Naive B cell (primary cell): Measurements from ENCODE around the gene ZNF641. TPM values are rescaled to one million over a fixed set of nuclear protein-coding genes. Genes with fewer than 3 reads are reported as not detected.
A peak's percentile ranks its signal among the peaks of the same experiment; 100 is the strongest.

Experiments
- ATAC-seq, 2 donors: fragments of 150-1000 bp; cut with Tn5 transposase; 2 replicates each; pipeline ENCODE4 v1.10.0; 2021; ENCODE audit warnings: low read depth in 2 of 2, mild to moderate bottlenecking in 2 of 2, moderate library complexity in 2 of 2
- DNase-seq: peaks from one replicate; pipeline ENCODE4 v3.0.0; 2022
- H3K27ac Mint-ChIP-seq, 6 donors: one replicate each; pipeline ENCODE4 v1.8.0; 2020 to 2022; ENCODE audit warnings: mild to moderate bottlenecking in 6 of 6, mixed read lengths in 6 of 6, moderate library complexity in 5 of 6, inconsistent platforms in 2 of 6
- H3K27me3 Mint-ChIP-seq, 3 donors: one replicate each; pipeline ENCODE4 v1.8.0; 2021 to 2022; ENCODE audit warnings: mixed read lengths in 3 of 3, mild to moderate bottlenecking in 1 of 3
- H3K36me3 Mint-ChIP-seq, 2 donors: one replicate each; pipeline ENCODE4 v1.8.0; 2020 to 2022; ENCODE audit warnings: mixed read lengths in 2 of 2, inconsistent platforms in 1 of 2, mild to moderate bottlenecking in 1 of 2
- H3K4me1 Mint-ChIP-seq, 3 donors: one replicate each; pipeline ENCODE4 v1.8.0; 2020 to 2022; ENCODE audit warnings: mixed read lengths in 3 of 3, inconsistent platforms in 1 of 3, mild to moderate bottlenecking in 1 of 3, moderate library complexity in 1 of 3
- H3K4me3 Mint-ChIP-seq, 8 donors: one replicate each; pipeline ENCODE4 v1.8.0; 2020 to 2022; ENCODE audit warnings: mild to moderate bottlenecking in 8 of 8, mixed read lengths in 8 of 8, moderate library complexity in 8 of 8, inconsistent platforms in 2 of 8
- H3K9me3 Mint-ChIP-seq, 7 donors: one replicate each; pipeline ENCODE4 v1.8.0; 2020 to 2022; ENCODE audit warnings: mixed read lengths in 7 of 7, mild to moderate bottlenecking in 5 of 7, inconsistent platforms in 2 of 7, moderate library complexity in 1 of 7
- polyA plus RNA-seq, 6 donors: library from polyadenylated mRNA; unstranded; fragments of 300-500 nt; fragmentation: Illumina TruSeq; gene quantifications; one replicate each; pipeline ENCODE4 v1.2.3, GENCODE V29; 2021; ENCODE audit warnings: low read depth in 6 of 6

The ZNF641 gene
- 10 to 100 TPM in 5 of 6 donors, 1 to 10 TPM in 1; 7.8 to 19.1 (median 12.5) TPM for polyA plus RNA-seq

DNA sequence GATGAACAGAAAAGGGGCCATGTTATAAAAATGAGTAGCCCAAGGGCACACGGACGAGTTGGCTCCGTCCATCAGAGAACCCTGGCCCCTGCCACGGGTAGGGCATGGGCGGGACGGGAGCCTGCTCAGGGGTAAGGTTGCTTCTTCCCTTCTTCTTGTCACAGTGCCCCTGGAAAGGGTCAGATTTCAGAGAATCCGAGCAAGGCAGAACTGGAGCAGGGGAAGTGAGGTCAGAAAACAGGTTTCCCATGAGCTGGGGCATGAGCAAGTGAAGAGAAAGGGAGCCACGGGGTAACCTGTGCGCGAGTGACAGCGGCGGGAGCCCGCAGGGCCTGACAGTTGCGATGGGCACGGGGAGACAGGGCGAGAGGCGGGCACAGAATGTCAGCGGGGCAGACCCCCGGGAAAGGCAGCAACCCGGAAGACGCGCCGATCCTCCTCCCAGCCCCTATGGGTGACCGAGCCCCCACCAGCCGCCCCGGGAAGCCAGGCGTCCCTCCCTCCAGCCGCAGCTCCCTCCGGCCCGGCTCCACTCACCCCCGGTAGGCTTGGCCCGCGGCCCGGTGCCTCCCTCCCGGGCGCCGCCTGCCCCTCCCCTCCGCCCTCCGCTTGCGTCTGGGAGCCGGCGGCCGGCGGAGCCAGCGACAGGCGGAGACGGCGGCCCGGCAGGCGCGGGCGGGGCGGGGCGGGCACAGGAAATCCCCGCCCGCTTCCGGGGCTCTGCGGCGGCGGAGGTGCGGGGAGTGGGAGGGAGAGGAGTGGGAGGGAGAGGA lies at the start of gene ZNF641:
ZNF641 (minus strand) TSS at position 671 of the 773 bp plus-strand sequence. CDS start 2,829 bp downstream, outside the sequence.
- Mint-ChIP-seq H3K4me1 (peaks cover 14 to 26% (median 24%) of the 10 kb centered on the region in 3 donors), H3K27ac (peak within 1 kb of the TSS; percentile 94 to 98 (median 97)), H3K27me3 (no peaks in the 10 kb centered on the region), H3K9me3 (no peaks in the 10 kb centered on the region), H3K36me3 (peaks cover 4 to 12% of the 10 kb centered on the region in 2 donors), H3K4me3 (peak within 1 kb of the TSS; percentile 94 to 99 (median 96))
- ATAC-seq (peak; percentile 87 to 89), DNase-seq (peak; percentile 80)

DNA sequence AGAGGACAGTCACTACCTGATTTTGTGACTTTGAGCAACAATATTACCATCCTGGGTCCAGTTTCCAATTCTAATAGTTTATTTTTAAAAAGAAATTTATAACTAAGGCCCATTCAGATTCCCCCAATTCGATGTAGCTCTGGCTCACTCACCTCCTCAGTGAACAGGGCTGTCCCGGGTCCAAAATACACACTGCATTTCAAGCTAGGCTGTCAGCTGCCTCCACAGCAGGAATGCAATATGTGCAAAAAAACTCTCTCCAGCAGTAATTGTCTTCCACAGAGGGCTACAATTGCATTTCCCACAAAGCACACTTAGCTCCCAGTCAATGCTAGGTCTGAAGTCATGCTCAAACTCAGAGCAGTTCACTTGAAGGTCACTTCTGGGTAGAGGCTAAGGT lies 39.3 kb upstream of the ZNF641 start:
- DNase-seq (no peak), ATAC-seq (no peak)
- Mint-ChIP-seq H3K27me3 (peaks cover 46 to 74% (median 56%) of the 10 kb centered on the region in 3 donors), H3K4me1 (no peaks in the 10 kb centered on the region), H3K9me3 (peaks cover 0 to 10% (median 0%) of the 10 kb centered on the region in 7 donors), H3K4me3 (no peak overlapping the region), H3K36me3 (peaks cover 0 to 19% of the 10 kb centered on the region in 2 donors), H3K27ac (no peak overlapping the region)

DNA sequence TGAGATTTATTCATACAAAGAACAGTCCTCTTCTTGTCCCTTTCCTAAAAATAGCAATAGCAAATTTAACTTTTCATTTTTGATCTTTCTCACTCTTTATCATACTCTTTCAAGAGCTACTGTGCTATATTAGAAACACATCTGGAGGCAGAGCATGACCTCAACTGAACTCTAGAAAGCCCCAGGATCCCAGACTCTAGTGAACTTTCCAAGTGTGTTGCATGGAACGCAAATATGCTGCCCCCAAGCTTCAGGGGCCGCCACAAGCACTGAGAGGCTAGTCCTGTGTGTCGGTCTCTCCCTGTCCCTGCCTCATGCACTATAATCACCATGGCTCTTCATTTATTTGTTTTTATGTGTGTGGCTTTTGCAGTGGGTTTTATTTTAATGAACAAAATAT lies 38.7 kb upstream of the ZNF641 start:
- no peak for DNase-seq
- H3K27ac Mint-ChIP-seq, result no peak overlapping the region
- H3K27me3 Mint-ChIP-seq, result peaks cover 41 to 70% (median 51%) of the 10 kb centered on the region in 3 donors
- no peak for ATAC-seq
- no peaks in the 10 kb centered on the region for H3K4me1 Mint-ChIP-seq
- H3K9me3 Mint-ChIP-seq, result peaks cover 0 to 7% (median 0%) of the 10 kb centered on the region in 7 donors
- no peak overlapping the region for H3K4me3 Mint-ChIP-seq
- H3K36me3 Mint-ChIP-seq, result peaks cover 0 to 13% of the 10 kb centered on the region in 2 donors

DNA sequence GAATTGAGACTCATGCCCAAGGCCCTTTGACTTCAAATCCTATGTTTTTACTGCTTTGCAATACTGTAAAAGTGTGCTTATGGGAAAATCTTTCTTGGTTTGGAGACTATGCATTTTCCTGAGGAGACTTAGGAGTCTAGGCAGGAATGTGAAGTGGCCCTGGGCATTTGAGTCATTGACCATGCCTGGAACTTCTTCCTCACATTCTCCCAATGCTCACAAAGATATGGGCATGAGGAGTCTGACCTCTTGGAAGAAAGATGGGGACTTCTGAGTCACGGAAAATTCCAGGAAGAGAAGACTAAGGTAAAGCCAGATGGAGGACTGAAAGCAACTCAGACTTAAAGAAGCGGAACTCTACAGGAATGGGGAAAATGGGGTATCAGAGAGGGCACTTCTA lies 38.2 kb upstream of the ZNF641 start:
- Mint-ChIP-seq H3K4me1 (no peaks in the 10 kb centered on the region), H3K27me3 (peaks cover 36 to 65% (median 47%) of the 10 kb centered on the region in 3 donors), H3K9me3 (peaks cover 0 to 5% (median 0%) of the 10 kb centered on the region in 7 donors), H3K36me3 (peaks cover 0 to 9% of the 10 kb centered on the region in 2 donors), H3K4me3 (no peak overlapping the region), H3K27ac (no peak overlapping the region)
- no peak for DNase-seq
- ATAC-seq, result no peak

DNA sequence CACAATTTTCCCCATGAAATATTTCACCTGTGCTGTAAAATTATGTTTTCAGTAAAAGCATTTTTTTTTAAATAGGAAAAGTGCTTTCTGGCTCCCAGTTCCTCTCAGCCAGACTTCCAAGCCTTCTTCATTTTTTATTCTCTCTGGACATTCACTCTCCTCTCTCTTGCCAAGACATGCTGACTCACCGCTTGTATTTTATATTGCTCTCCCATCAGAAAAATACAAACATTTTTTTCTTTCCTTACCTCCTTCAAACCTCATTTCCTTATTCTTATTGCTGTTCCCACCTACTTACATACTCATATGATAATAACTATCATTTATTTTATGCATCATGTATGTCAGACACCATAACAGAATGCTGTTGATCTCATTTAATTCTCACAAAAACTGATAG lies 37.7 kb upstream of the ZNF641 start:
- ATAC-seq (no peak), DNase-seq (no peak)
- H3K36me3 Mint-ChIP-seq, result peaks cover 0 to 9% of the 10 kb centered on the region in 2 donors
- no peak overlapping the region for H3K4me3 Mint-ChIP-seq
- no peak overlapping the region for H3K27ac Mint-ChIP-seq
- no peaks in the 10 kb centered on the region for H3K4me1 Mint-ChIP-seq
- peaks cover 0 to 5% (median 0%) of the 10 kb centered on the region in 7 donors for H3K9me3 Mint-ChIP-seq
- peaks cover 34 to 66% (median 50%) of the 10 kb centered on the region in 3 donors for H3K27me3 Mint-ChIP-seq

DNA sequence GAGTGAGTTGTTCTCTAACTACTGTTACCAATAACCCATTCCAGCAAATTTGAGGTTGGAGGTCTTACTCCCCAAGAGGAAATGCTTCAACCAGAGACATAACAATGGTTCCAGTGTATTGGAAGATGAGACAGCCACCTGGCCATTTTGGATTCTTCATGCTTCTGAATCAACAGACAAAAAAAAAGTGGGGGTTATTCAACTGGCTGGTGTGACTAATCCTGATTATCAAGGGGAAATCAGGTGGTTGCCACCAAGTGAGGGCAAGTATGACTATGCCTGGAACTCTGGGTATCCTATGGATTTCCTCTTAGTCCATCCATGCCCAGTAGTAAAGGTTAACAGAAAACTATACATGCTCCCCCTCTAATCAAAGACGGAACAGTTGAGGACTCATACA lies 29.9 kb upstream of the ZNF641 start:
- H3K4me3 Mint-ChIP-seq, result no peak overlapping the region
- no peak for ATAC-seq
- peaks cover 0 to 5% of the 10 kb centered on the region in 2 donors for H3K36me3 Mint-ChIP-seq
- DNase-seq, result no peak
- H3K27me3 Mint-ChIP-seq, result peaks cover 30 to 47% (median 44%) of the 10 kb centered on the region in 3 donors
- H3K27ac Mint-ChIP-seq, result no peak overlapping the region
- H3K9me3 Mint-ChIP-seq, result peaks cover 0 to 4% (median 0%) of the 10 kb centered on the region in 7 donors
- no peaks in the 10 kb centered on the region for H3K4me1 Mint-ChIP-seq

DNA sequence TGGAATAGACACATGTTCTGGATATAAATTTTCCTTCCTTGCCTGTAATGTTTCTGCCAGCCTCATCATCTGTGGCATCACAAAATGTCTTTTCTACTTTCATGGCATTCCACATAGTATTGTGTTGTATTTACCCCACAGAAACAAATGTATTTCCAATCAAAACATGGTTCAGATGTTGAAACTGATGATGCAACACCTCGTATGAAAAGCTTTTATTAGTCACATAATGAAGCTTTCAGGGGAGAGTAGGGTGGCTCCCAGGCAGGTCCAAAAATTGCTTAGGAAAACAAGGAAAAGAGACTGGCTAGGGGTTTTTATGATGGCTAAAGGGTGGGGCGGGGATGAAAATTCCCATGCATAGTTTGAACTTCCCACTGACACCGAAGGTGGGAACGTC lies 29.1 kb upstream of the ZNF641 start:
- ATAC-seq (no peak), DNase-seq (no peak)
- no peak overlapping the region for H3K27ac Mint-ChIP-seq
- H3K27me3 Mint-ChIP-seq, result peaks cover 24 to 46% (median 36%) of the 10 kb centered on the region in 3 donors
- H3K4me3 Mint-ChIP-seq, result no peak overlapping the region
- no peaks in the 10 kb centered on the region for H3K36me3 Mint-ChIP-seq
- peaks cover 0 to 2% (median 0%) of the 10 kb centered on the region in 7 donors for H3K9me3 Mint-ChIP-seq
- H3K4me1 Mint-ChIP-seq, result no peaks in the 10 kb centered on the region

DNA sequence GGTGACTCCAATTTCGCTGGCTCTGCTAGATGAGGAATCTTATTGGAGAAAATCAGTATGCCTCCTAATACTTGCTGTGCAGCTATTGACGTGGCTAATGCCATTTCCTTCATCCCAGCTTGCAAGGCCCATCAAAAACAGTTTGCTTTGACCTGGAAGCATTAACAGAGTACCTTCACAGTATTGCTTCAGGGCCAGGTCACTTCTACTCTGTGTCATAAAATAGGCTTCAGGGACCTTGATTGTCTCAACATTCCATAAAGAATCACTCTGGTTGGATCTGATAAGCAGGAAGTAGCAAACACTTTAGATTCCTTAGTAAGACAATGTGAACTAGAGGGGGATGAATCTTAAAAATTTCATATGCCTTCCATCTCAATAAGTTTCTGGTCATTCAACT lies 26.9 kb upstream of the ZNF641 start:
- Mint-ChIP-seq H3K4me3 (no peak overlapping the region), H3K9me3 (peaks cover 0 to 2% (median 0%) of the 10 kb centered on the region in 7 donors), H3K27ac (no peak overlapping the region), H3K4me1 (no peaks in the 10 kb centered on the region), H3K36me3 (no peaks in the 10 kb centered on the region), H3K27me3 (peaks cover 22 to 41% (median 25%) of the 10 kb centered on the region in 3 donors)
- DNase-seq, result no peak
- ATAC-seq, result no peak

DNA sequence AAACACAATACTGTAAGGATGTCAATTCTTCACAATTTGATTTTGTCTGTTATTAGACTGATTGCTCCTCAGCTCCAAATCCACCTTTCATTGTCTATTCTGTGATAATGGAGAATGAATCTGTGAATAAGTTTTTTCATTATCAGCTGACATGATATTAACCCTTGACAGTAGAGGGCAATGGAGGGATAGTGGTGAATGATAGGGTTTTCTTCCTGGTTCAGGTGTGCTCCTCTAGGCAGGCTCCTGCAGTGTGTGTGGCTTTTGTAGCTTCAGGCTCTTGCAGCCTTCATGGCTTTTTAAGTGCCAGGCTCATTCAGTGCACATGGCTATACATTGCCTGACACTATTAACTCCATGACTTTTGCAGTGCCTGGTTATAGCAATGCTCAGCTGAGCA lies 23.4 kb upstream of the ZNF641 start:
- peaks cover 0 to 3% (median 0%) of the 10 kb centered on the region in 7 donors for H3K9me3 Mint-ChIP-seq
- DNase-seq, result no peak
- H3K27me3 Mint-ChIP-seq, result peaks cover 9 to 32% (median 27%) of the 10 kb centered on the region in 3 donors
- H3K4me1 Mint-ChIP-seq, result no peaks in the 10 kb centered on the region
- no peak for ATAC-seq
- no peak overlapping the region for H3K27ac Mint-ChIP-seq
- no peaks in the 10 kb centered on the region for H3K36me3 Mint-ChIP-seq
- H3K4me3 Mint-ChIP-seq, result no peak overlapping the region

DNA sequence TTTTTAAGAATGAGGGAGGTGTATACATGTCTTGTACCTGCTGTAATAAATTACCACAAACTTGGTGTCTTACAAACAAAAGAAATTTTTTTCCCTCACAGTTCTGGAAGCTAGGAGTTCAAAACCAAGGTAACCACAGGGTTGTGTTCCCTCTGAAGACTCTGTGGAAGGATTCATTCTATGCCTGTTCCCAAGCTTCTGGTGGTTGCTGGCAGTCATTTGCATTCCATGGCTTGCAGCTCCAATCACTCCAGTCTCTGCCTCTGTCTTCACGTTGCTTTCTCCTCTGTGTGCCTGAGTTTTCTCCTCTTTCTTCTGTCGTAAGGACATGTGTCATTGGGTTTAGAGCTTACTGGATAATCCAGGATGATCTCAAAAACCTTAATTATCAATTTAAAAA lies 15.4 kb upstream of the ZNF641 start:
- Mint-ChIP-seq H3K27ac (no peak overlapping the region), H3K4me3 (no peak overlapping the region), H3K36me3 (no peaks in the 10 kb centered on the region), H3K9me3 (peaks cover 0 to 8% (median 0%) of the 10 kb centered on the region in 7 donors), H3K4me1 (no peaks in the 10 kb centered on the region), H3K27me3 (peaks cover 10 to 40% (median 31%) of the 10 kb centered on the region in 3 donors)
- DNase-seq (no peak), ATAC-seq (no peak)

DNA sequence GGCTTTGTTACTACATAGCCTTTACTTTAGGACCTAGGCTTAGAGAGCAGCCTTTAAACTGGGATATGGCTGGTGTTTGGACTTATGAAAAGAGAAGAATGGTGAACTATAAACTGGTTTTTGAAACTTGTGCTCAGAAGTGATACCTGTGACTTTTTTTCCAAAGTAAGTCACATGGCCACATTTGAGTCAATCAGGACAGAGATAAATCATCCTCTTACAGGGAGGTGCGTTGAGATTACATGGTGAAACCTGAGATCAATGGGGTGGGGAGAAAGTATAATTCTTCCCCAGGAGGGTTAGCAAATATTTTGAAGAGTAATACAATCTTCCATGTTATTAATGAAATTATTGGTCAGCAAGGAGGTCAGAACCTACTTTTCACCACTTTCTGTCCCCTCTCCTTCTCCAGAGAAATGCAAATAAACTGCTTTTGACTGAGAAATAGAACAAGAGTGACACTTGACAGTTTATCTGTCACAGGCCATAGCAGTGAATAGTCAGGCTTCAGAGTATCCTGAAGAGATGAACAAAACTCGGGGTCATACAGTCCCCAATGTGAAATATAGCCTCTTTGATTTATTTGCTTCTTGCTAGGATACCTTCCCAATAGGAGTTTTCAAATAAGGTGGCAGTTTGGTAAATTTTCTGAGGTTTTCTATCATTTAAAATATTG lies 11.1 kb upstream of the ZNF641 start:
- H3K4me1 Mint-ChIP-seq, result no peaks in the 10 kb centered on the region
- DNase-seq, result no peak
- H3K27me3 Mint-ChIP-seq, result peaks cover 0 to 17% (median 8%) of the 10 kb centered on the region in 3 donors
- no peaks in the 10 kb centered on the region for H3K9me3 Mint-ChIP-seq
- H3K36me3 Mint-ChIP-seq, result no peaks in the 10 kb centered on the region
- ATAC-seq, result no peak
- no peak overlapping the region for H3K4me3 Mint-ChIP-seq
- H3K27ac Mint-ChIP-seq, result no peak overlapping the region

DNA sequence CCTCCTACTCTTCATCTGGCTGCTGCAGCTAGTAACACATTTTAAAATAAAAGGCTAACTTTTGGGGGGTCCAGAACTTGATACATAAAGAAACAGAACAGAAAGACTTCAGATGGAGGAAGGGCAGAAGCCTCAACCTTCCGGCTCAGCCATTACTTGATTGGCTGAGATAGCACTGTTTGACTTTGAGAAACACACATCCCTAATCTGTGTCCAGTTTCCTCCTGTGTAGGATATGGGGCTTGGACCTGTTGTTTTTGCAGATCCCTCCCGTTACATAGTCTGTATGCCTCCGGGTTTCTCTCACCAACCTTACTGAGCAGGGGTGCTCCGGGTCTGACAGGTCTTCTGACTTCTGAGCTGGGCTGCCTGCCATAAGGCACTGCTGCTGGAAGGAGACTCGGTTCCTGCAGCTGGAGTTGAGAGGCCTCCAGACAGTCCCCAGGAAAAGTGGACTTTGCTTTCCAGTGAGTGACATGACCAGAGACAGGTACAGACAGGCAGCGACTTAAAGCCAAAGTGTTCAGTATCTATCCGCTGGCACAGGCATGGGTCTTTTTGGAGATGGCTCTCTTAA lies 8.3 kb upstream of the ZNF641 start:
- Mint-ChIP-seq H3K36me3 (no peaks in the 10 kb centered on the region), H3K4me1 (no peaks in the 10 kb centered on the region), H3K27ac (no peak overlapping the region), H3K4me3 (no peak overlapping the region), H3K27me3 (peaks cover 0 to 11% (median 0%) of the 10 kb centered on the region in 3 donors), H3K9me3 (no peaks in the 10 kb centered on the region)
- ATAC-seq (no peak), DNase-seq (no peak)

DNA sequence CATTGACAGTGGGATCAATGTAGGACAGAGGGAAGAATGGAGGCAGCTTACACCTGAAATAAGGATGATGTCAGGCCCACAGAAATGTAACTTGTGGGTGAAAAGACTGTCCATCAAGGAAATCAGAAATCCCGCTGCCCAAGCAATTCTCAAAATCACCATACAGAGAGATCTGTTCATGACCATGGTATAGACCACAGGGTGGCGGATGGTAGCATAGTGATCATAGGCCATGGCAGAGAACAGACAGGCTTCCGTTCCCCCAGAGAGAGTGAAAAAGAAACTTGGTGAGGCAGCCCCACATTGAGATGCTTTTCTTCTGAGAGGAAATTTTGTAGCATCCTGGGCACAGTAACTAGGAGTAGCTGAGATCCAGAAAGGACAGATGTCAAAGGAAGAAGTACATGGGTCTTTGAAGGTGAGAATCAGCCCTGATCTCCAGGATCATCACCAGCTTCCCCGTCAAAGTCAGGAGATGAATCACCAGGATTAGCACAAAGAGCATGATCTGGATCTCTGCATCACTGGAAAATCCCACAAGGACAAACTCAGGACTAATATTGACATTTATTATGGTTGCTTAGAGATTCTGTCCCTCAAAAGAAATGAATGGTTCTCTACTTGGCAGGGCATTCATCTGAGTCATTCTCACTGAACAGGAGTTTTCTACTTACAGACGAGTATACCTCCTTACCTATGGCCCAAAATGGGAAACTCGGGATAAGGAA lies 5.5 kb upstream of the ZNF641 start:
- peaks cover 0 to 5% (median 4%) of the 10 kb centered on the region in 3 donors for H3K4me1 Mint-ChIP-seq
- peaks cover 0 to 11% (median 0%) of the 10 kb centered on the region in 3 donors for H3K27me3 Mint-ChIP-seq
- no peak overlapping the region for H3K27ac Mint-ChIP-seq
- H3K4me3 Mint-ChIP-seq, result no peak overlapping the region
- ATAC-seq, result no peak
- no peaks in the 10 kb centered on the region for H3K36me3 Mint-ChIP-seq
- DNase-seq, result no peak
- no peaks in the 10 kb centered on the region for H3K9me3 Mint-ChIP-seq
